GM19240 (cell line): ENCODE data around the gene YAE1.
"Not testable (repeated sequence)": the region's sequence is repeated elsewhere in the genome, so short reads cannot be mapped to it uniquely, and the experiment has no call there.

Source experiments
- DNase-seq: peaks from one replicate; pipeline ENCODE4 v3.0.0; 2011; ENCODE audit warnings: low spot score; ENCODE audit not compliant: insufficient read length

The YAE1 gene, protein sequence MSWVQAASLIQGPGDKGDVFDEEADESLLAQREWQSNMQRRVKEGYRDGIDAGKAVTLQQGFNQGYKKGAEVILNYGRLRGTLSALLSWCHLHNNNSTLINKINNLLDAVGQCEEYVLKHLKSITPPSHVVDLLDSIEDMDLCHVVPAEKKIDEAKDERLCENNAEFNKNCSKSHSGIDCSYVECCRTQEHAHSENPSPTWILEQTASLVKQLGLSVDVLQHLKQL

DNA sequence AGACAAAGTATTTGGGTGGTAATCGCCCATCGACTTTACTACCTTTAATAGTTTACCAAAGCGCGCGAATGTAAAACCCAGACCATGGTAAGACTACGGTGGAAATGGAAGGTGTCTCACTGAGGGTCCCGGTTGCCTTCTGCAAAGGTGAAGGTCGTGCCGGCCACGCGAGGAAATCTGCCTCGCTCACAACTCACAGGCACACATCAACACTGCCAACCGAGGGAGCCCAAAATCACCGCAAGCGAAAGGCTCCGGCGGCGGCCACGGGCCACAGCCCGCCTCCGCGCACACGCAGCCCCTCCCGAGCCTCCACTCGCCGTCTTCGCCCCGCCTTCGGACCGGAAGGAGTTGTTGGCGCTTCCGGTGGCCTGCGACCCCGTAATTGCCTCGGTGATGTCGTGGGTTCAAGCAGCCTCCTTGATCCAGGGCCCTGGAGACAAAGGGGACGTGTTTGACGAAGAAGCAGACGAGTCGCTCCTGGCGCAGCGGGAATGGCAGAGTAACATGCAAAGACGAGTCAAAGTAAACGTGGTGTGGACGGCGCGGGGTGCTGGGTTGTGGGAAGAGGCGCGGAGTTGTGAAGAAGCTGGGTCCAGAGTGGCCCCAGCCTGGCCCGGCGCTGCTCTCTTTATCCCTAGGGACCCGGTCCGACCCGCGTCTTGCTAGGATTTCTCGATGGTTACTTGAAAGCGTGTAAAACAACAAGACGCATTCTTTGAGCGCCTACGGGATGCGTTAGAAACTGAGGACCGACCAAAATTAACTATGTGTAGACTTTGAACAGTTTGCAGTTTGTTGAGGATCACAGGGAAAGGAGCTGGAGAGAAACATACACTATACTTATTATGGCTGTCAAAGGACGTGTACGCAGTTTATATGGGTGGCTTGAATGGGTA lies at the start of gene YAE1:
Gene YAE1 (plus strand): TSS at position 382 of the 899 bp plus-strand sequence. CDS start 15 bp downstream, at position 397.
- peak; percentile 81 for DNase-seq

DNA sequence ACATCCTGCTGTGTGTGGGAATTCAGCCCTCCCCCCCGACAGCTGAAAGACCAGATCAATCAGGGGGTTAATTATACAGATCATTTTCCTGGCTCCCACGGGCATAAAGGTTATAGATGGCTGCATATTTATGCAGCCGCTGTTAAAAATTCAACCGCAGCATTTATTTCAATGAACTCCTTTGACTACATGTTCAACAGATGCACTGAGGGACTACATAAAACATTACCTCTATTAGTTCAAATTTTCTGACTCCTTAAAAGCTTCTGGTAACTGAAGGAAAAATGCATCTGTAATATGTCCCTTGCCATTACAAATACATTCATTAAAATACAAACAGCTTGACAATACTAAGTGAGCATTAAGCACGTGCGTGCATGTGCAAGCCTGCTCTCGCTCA lies 49.7 kb upstream of the YAE1 start:
- DNase-seq = no peak

DNA sequence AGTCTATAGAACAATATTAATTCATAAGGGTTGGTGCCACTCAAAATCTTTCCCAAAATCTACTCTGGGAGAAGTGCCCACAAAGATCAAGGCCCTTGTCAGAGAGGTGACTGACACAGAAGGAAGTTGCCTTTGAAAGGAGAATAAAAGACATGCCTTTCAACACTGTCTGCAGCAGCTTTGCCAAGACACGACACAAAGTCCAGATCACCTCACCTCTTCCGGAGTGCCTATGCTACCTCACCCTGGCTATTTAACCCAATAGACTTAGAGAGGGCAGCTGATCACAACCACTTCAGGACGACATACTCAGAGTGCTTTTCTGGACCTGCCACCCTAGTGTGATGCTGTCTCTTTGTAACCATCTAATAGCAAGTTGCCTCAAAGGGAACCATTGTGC lies 49.0 kb upstream of the YAE1 start:
- DNase-seq = no peak

DNA sequence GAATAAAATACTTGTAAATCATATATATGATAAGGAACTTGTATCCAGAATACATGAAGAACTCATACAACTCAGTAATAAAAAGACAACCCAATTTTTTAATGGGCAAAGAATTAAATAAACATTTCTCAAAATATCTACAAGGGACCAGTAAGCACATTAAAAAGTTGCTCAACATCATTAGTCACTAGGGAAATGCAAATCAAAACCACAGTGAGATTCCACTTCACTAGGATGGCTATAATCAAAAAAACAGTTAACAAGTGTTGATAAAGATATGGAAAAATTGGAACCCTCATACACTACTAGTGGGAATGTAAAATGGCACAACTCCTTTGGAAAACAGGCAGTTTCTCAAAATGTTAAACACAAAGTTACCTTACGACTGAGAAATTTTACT lies 40.3 kb upstream of the YAE1 start:
- no peak for DNase-seq

DNA sequence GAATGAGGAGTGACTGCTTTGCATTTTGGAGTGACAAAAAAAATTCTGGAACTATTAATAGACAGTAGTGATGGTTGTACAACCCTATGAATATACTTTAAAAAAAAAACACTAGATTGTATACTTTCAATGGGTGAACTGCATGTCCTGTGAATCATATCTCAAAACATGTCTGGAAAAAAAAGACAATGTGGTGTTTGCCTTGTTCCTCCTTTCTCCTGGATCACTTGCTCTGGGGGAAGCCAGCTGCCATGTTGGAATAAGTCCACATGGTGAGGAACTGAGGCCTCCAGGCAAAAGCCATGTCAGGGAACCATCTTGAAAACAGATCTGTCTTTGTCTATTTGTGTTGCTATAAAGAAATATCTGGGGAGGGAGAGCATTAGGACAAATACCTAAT lies 39.5 kb upstream of the YAE1 start:
- no peak for DNase-seq

DNA sequence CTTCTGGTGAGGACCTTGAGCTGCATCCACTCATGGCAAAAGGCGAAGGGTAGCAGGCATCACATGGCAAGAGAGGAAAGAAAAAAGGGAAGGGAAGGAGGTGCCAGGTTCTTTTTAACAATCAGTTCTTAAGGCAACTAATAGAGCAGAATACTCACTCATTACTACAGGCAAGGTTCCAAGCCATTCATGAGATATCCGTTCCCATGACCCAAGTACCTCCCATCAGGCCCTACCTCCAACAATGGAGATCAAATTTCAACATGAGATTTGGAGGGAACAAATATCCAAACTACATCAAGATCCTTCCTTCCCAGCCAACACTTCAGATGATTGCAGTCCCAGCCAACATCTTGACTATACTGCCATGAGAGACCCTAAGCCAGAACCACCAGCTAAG lies 38.9 kb upstream of the YAE1 start:
- DNase-seq = no peak

DNA sequence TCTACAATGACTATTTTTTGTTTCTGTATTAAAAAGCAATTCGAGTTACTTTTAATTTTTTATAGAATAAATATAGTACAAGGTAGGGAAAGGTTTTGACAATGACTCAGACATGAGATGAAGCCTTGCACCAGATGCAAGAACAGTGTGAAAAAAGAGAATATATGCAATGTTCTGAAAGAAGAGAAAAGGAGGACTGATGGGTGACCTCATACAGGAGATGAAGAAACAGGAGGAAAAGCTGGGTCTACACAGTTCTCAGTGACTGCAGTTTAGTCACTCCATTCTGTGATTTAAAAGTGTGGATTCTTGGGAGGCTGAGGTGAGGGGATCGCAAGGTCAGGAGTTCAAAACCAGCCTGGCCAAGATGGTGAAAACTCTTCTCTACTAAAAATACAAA lies 38.3 kb upstream of the YAE1 start:
- no peak for DNase-seq

DNA sequence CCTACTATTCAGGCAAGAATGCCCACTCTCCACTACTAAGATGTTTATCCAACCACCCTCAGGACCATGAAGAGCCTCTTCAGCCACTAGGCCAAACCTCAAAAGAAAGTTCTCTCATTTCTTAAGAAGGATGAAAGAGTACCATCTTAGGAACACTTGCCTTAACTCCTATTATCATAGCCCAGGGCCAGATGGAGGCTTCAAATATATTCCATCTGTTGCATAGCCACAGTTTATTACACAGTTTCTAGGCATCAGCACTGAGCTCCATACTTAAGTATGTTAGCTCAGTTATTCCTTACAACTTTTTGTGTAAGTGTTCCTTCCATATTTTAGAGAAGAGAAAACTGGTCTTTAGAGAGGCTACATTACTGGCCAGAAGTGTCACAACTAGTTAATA lies 37.4 kb upstream of the YAE1 start:
- DNase-seq = no peak

DNA sequence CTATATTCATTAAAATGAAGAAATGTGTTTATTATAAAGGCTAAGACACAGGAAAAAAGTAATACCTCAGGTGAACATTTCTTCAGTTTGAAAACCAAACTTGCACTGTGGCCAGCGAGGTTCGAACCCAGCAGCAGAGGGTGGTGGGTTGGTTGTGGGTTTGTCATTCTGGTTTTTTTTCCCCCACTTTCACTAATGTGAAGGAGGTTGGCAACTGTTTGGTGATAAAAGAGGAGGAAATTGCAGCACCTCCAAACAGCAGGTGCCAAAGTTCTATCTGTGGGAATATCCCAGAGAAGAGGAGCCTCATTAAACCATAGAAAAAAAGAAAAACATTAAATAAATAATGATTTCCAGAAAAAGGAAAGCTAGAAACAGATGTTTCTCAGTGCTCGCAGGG lies 36.6 kb upstream of the YAE1 start:
- DNase-seq = no peak

DNA sequence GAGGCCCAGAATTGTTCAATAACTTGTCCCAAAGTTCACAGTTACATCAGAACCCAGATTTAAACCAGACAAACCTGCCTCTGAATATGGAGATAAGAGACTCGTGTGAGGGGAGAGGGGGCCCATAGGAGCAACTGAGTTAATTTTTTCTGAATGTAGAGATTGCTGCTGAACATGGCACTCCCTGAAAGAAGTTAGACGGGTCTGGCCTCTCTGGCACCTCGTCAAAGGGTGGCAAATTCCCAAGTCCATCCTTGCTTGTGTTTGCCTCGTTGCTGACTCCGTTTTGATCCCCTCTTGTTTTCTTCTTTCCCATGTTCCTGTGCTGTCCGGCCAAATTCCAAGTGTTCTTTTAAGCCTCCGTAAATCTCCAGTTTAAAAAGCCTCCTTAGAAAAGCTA lies 35.2 kb upstream of the YAE1 start:
- DNase-seq = no peak

DNA sequence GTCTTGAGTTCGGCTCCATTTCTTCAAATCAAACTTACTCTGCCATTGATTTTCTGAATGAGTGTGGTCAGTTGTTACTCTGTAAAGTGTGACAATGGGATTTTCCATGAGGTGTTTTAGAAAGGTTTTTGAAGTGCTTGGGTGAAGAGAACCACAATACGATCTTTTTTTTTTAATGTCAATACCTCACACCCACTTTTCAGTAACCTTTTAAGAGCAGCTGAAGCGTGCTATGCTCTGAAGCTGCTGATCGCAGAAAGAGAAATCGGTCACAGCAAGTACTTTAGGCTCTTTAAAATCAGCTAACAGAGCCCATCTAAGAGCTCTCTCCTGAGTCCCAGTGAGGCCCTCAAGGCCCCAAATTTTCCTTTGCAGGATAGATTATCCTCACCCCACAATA lies 34.4 kb upstream of the YAE1 start:
- no peak for DNase-seq

DNA sequence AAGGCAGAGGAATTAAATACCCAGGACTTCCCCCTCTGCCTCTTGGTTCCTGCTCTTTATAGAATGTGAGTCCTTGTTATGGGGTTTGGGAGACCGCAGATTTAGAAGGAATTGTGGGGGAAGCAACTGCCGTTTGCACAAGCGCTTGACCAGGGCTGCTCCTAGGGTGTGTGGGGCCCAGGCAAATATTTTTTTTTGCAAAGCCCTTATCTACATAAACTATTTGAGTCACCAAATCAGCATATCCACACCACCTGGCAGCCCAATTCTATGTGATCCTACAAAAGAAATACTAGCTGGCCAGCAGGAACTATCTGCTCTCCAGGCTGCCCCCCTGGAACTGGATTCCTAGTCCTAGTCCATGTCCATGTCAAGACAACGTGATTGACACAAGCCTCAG lies 33.4 kb upstream of the YAE1 start:
- no peak for DNase-seq

DNA sequence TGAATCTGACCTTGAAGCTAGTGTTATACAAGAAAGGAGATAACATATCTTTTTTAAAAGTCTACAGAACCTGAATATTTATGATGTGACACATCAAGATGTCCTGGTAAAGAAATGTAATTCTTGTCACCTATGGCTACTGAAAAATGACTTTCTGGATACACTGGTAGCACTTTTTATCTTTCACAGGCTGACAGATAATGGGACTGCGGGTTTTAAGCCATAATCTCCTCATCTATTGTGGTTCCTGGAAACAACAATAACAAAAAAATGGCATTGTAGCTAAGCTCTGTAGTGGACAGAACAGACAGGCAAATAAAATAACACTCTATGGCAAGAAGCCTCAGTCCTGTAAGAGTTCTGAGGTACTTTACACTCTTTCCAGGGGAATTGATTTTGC lies 31.6 kb upstream of the YAE1 start:
- DNase-seq = no peak

DNA sequence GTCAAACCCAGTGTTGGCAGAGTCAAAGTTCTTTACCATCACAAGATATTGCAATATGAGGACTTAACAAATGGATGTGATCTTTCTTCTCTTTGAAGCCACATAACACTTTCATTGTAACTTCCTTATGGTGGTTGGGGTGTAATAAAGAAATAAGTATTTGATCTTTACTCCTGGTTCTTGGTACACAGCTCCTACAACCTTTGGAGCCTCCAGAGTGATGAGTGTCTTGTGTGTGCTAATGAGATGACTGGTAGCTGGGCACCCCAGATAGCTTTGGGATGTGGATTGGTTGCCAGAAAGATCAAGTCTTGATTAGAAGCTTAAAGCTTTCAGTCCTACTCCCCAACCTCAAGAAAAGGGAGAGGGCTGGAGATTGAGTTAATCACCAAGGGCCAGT lies 31.1 kb upstream of the YAE1 start:
- no peak for DNase-seq

DNA sequence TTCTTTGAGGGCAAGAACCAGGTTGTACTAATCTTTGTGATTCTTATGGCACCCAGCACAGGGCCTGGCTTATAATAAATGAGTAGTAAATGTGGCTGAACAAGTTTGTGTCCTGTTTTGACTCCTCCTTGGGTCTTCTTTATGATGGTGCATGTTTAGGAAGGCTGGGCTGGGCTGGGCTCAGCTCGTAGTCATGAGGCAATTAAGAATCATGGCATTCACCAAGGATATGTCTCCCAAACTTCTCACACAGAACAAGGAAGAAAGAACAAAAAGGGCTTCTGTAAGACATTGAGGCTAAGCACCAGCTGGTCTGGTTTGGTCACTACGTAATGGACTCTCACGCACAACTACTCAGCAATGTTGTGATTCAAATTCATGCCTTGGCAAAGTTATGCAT lies 30.5 kb upstream of the YAE1 start:
- DNase-seq = no peak

DNA sequence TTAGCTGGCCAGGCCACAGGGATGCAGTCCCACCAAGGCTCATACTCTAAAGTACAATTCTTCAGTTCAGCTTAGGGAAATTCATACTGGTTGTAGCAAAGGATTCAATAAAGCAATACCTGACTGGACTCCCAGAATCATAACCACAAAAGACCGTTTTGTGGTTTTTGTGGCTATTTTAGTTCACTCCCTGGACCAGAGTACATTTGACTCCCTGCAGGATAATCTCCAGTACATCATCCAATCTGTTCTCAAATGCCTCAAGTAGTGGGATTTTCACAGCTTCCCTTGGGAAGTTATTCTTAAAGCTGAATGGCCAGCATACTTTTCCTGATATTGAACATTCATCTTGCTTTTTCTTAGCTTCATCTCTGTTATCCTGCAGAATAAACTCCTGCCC lies 29.3 kb upstream of the YAE1 start:
- no peak for DNase-seq

DNA sequence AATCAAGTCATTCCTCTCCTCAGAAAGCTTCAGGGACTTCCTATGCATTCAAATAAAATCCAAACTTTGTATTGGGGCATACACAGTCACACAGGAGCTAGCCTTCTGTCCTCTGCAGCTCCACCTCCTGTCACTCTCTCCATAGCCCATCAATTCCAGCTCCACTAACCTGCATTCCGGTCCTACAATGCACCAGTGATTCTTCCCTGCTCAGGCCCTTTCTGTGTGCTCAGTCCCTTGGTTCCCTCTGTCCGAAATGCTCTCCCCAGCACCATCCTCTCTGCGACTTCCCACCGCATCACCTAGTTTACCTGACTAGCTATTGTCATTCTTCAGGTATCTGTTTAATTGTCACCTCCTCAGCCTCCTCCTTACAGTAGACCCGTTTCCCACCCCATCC lies 26.4 kb upstream of the YAE1 start:
- no peak for DNase-seq

DNA sequence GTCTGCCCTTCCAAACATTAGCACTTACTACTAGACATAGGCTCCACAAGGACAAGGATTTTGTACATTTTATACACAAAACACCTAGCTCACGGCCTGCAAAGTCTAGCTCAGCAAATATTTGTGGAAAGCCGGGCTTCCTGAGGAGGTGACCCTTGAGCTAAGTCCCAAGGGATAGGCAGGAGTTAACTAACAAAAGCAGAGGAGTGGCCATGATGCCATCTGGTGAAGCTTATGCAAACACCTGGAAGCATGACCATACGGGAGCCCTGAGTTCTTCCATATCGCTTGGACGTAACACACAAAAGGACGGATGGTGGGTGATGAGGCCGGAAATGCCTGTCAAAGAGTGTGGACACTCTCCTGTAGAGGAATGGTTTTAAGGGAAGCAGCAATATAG lies 25.9 kb upstream of the YAE1 start:
- DNase-seq = no peak

DNA sequence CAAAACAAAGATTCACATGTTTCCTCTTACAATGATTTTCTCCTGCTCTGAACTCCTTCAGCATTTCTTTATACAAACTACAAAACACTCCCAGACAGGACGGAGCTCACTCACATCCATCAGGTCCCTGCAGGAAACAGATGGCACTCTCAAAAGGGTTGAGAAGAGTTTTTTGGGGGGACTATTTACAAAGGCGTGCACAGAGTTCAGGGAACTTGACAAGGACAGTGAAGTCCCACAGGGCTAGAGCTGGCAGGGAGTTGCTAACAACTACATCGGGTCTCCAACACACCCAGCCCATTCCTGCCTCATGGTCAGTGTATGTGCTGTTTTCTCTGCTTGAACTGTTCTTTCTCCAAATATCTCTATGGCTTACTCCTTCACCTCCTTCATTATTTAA lies 24.7 kb upstream of the YAE1 start:
- DNase-seq = no peak

DNA sequence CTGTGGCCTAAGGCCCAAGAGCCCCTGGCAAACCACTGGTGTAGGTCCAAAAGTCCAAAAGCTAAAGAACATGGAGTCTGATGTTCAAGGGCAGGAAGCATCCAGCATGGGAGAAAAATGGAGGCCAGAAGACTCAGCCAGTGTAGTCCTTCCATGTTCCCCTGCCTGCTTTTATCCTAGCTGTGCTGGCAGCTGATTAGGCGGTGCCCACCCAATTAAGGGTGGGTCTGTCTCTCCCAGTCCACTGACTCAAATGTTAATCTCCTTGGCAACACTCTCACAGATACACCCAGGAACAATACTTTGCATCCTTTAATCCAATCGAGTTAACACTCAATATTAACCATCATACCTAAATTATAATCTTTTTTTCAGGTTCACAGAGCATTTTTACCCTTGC lies 21.4 kb upstream of the YAE1 start:
- DNase-seq = not testable (repeated sequence)

DNA sequence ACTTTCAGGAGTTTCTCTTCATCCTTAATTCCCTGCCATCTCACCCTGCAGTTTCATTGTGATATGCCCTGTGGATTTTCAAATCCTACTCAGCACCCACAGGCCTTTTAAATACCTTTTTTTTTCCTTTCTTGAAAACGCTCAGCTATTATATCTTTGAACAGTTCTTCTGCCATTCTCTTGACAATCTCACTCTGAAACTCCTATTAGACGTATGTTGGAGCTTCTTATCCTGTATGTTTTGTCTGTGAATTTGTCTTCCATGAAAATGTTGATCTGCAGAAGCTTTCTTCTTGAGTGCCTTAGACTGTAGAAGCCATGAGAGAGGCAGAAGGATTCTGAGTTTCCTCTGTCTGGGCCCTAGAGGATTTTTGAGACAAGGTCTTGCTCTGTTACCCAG lies 18.9 kb upstream of the YAE1 start:
- DNase-seq = no peak

DNA sequence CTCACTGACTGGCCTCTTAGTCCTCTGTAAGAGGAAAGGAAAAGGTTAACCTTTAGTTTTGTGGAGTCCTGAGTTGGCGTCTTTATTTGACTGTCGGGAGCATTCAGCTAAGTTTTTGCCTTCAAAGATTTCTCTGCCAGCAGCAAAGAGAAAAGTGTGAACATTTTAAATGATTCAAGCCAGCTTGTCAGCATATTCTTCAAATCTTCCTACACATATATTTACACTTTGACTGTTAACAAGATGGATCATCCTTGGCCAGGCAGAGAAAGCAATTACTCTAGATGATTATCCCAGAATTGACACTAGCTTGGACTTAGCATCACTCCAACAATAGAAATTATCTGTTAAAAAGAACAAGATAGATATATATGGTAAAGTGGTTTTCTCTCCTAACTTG lies 15.8 kb upstream of the YAE1 start:
- no peak for DNase-seq

DNA sequence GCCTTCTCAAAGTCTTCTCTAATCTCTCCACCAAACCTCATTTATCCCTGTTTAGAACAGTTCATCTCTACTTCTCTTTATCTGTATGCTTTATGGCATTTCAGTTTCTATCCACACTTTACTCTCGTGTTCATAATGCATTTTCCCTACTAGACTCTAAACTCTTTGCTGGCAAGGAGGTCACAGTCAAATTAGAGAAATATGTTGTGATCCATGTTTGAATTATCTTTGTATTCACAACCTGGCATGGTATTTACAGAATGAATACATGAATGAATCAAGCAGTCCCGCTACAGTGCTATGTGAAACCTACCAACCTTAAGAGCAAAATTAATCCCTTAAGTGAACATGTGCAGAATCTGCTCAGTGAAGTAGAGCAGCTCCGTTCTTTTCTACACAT lies 12.8 kb upstream of the YAE1 start:
- no peak for DNase-seq
